ENCODE results near the gene PRLR.

- TF ChIP-seq CTCF (IDR thresholded peaks at IDR 0.05; ENCODE audit: low read depth, low read length) (no peak), MAX (IDR thresholded peaks at IDR 0.05; ENCODE audit: low read depth, low read length) (no peak), POLR2A (IDR thresholded peaks at IDR 0.05; ENCODE audit: extremely low read depth, insufficient read length) (no peak), MYC (IDR thresholded peaks at IDR 0.05; ENCODE audit: low read depth, low read length) (no peak)
These were observed 30.4 kb downstream of the PRLR start for GRCh38 chr5:35199886-35200285.

All from NB4 (cell line).